Measurements from ENCODE around the gene CCDC60.
A peak's percentile ranks its signal among the peaks of the same experiment; 100 is the strongest.

Gene CCDC60

DNA sequence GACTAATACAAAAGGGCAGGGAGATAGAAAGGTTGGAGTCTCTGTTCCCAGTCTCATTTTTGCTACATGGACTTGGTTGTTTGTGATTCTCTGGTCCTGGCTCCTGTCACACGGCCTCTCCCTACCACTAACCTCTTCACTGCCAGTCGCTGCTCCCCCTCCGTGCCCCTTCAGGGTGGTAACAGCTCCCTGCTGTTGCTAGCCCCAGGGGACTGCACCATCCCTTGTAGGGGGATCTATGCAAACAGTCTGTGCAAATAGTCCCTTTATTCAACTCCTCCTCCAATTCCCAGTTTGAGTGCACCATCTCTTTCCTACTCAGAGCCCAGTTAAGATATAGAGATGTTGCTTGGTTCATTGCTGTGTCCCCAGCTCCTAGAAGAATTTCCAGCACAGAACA lies 51.1 kb downstream of the CCDC60 start:
- no peak for DNase-seq

DNA sequence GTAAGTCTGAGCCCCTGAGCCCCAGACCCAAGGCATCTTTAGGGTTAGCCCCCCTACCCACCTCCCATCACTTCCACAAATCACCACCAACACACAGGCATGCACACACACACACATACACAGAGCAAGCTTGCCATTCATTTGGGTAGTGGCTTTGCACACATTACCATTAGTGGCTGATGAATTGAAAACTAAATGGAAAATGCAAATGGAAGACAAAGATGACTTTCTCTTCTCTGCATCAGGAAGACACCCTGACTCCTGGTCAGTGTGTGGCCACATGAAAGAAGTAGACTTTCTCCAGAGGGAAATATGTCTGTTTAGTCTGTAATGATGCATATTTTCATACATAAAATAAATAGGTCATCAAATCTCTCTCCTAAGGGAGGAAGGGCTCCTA lies 55.2 kb downstream of the CCDC60 start:
- DNase-seq, result no peak

DNA sequence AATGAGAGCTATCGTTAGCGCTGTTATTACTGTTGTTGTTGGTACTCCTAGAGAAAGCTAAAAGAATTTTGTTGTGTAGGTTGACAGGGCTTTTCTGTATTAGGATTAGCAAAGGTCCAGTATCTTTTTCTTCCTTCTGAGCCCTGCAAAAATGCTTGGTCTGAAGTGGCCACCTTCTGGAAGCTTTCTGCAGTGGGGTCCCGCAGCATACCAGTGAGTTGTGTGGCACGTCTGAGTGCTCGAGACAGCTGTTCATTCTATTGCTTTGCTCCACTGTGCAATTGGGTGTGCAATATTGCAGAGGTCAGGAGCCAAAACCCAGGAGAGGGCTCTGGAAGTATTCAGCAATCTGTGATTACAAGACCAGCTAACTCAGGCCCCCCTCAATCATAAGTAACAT lies 57.1 kb downstream of the CCDC60 start:
- DNase-seq, result no peak

DNA sequence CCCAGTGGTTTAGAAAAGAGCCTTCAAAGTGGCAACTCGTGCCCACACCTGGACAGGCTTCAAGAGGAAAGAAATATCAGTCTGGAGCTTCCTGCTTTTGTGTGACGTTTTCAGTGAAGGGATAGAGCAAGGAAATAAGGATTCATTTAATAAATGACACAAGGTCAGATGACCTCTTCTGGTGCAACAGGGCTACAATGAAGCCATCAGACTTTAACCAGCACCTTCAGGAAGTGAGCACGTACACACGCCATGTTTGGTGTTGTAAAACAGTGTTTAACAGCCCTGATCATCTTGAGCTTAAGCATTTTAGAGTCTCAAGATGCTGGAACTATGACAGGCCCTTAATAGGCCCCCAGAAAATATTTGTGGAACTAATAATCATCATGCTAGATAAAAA lies 59.1 kb downstream of the CCDC60 start:
- DNase-seq, result no peak

DNA sequence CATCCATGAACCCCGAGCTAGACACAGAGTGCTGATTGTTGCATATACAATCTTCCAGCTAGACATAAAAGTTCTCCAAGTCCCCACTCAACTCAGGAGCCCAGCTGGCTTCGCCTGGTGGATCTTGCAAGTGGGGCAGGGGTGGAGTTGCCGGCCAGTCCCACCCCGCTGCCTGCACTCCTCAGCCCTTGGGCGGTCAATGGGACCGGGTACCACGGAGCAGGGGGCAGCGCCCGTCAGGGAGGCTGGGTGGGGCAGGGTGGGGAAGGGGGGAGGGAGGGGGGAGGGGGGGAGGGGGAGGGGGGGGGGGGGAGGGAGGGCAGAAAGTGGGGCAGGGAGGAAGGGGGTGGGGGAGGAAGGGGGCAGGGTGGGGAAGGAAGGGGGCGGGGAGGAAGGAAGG lies 63.0 kb downstream of the CCDC60 start:
- DNase-seq, result no peak

DNA sequence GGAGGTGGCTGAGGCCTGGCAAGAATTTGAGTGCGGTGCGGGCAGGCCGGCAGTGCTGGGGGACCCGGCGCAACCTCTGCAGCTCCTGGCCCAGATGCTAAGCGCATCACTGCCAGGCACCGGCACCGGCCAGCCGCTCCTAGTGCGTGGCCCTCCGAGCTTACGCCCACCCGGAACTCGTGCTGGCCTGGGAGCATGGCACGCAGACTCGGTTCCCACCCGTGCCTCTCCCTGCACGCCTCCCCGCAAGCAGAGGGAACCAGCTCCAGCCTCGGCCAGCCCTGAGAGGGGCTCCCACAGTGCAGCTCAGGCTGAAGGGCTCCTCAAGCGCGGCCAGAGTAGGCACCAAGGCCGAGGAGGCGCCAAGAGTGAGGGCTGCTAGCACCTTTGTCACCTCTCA lies 63.7 kb downstream of the CCDC60 start:
- no peak for DNase-seq

DNA sequence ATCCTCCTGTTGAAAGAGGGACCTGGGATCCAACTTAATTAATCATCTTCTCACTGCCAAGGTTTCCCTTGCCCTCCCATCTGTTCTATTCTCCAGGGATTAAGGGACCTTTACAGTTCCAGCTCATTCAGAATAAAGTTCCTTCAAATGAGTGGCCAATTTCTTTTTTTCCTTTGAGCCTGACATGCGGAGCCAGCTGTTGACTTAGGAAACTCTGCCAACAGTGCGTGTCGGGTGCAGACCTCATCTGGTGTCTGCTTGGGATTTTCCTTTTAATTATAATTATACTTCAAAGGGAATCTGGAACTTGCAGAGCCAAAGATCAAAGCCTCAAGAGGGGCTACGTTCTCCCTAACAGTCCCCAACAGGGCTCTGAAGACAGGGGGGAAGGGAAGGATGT lies 64.8 kb downstream of the CCDC60 start:
- no peak for DNase-seq

DNA sequence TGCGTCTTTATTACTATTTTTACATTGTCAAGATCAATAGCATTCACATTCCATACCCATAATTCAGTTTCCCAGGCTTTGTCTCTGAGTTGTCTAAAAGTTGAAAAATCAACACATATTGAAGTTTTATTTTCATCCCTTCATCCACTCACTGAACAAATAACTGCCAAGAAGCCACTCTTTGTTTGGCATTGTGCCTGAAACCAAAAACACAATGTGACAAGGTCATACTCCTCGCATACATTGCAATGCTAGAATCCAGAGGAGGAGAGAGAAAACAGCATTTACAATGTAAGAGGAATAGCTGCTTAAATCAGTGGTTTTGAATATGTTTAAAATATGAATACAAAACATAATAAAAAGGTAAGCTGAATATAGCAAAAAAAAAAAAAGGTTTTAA lies 71.8 kb downstream of the CCDC60 start:
- DNase-seq, result no peak

DNA sequence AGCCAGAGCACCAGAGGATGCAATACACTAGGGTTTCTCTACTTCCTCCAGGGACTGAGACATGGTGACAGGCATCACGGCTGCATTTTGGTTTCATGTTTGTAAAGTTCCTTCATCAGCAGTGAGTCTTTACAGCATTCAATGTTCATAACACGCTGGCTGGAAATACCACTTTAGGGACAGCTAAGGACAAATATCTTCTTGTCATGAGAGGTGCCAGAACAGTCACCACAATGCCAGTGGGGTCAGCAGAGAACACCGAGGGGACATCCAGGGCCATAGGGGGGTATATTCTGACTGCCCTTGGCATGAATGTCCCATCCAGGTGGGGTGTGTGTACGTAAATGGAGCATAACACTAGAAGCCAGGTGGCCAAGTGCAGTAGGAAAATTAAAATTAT lies 72.3 kb downstream of the CCDC60 start:
- no peak for DNase-seq

DNA sequence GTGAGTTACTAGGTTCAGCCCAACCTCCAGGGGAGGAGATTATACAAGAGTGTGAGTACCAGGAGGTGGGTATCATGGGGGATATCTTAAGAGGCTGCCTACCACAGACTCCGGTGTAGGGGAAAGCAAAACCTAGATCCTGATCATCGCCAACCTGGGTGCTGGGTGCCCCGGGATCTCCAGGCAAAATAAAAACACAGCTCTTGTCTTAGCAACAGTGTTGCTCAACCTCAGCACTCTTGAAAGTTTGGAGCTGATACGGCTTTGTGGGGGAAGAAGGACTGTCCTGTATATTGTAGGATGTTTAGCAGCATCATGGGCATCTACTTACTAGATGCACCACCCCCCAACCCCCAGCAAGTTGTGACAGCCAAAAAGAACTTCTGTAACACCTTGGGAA lies 74.5 kb downstream of the CCDC60 start:
- DNase-seq, result no peak

DNA sequence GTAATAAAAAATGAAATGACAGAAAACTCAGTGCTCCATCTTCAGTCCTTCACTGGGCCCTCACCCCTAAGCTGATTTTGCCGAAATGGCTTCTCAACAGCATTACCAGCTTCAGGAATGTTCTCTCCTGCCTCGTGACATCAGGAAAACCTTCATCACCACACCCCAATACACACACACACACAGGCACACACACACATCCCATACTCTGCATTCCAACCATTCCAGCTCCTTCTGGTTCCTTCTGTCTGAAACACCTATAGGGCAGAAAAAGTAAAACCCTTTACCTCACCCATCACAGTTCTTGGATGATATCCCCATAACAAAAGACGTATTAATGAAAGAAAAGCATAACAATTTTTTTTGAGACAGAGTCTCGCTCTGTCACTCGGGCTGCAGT lies 75.9 kb downstream of the CCDC60 start:
- DNase-seq, result no peak

DNA sequence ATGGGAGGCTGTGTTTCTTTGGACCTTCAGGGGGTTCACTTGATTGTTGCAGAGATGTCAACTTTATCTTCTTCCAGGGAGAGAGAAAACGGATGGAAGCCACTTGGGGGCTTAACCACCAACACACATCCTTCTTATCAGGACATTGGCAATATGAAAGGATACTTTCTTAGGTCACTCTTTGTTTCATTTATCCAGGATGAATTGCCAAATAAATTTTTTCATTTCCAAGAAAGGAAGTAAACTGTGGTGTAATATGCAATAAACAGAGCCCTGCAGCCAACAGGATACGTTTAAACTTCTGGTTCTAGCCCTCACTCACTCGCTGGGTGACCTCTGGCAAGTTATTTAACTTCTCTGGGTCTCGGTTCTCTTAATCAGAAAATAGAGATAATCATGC lies 77.8 kb downstream of the CCDC60 start:
- DNase-seq, result no peak

DNA sequence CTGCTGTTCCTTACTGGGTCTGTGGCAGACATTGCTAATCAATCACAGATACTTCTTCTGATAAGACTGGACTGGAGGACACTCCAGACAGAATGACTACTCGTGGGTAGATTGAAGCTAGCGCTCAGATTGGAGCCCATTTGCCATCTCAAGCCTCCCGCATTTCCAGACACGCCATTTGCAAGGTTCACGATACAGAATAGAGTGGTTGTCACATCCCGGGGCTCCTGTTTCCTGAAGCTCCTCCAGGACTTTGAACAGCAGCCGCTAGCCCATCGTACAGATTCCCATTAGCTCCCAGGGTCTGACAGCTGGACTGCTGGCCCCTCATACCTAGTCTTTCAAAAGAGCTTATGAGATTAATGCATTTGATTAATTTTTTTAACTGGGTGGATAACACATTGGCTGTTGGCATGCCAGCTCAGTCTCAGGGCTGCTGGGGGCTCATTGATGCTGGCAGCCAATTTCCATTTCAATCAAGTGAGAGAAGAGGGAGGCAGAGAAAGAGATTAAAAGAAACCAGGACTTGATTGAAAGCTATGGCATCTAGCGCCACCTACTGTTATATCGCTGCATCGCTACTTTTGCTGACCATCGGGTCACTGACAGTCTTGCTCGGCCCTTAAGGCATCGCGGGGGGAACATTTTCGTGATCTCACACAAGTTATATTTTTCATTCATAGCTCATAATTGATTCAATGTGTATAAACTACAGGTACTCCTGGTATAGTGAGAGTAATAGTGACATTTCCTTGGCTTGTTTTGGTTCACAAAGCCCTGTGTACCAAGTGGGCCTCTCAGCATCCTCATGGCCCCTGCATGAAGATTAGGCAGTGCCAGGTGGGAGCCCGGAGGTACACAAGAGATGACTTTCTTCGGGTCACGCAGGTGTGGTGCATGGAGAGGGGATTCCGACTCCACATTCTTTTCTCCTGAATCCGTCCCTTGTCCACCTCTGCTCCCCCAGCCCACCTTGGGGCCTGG lies 78.6 kb downstream of the CCDC60 start:
- DNase-seq, result no peak

DNA sequence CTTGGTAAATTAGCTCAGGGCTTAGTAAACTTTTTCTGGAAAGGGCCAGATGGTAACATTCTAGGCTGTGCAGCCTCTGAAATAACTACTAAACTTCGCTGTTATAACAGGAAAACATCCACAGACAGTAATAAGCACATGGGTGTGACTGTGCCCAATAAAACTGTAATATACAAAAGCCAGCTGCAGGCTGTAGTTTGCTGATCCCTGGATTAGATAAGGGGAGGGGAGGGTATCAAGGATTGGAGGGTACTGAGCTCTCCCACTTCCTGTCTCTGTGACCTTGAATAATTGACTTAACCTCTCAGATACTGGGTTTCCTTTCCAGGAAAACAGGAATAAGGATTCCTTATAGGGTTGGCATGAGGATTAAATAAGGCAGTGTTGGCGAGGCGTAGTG lies 81.2 kb downstream of the CCDC60 start:
- DNase-seq, result no peak

DNA sequence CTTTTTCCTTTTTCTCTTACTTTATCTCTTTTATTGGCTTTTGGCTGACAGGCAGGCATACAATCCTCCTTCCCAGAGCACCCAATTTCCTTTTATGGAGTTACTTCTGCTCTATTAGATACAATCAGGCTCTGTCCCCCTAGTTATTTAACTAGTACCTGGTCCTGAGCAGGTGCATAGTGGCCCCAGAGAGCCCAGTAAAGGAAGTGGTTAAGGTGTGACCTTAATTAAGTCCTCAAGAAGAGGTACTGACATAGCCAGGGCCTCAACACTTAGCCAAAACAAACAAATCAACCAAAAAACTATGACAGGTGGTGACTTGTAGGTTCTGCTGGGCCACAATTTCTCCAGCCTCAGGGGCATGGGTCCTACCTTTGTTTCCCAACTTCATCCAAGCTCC lies 82.9 kb downstream of the CCDC60 start:
- no peak for DNase-seq

DNA sequence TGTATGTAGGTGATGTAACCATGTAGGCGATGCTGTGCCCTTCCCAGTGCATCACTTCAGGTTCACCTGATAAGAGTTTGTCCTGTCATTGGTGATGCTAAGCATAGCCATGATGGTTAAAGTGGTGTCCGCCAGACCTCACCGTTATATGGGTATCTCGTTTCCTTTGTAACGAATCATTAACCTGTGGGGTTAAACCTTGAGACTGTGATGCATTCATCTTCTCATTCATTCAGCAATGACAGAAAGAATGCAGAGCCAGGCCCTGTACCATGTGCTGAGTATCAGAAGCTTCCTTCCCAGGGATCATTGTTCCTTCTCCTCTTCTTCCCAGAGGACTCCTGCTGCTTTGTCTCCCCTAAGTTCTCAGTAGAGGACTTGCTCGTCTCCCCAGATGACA lies 84.9 kb downstream of the CCDC60 start:
- no peak for DNase-seq

DNA sequence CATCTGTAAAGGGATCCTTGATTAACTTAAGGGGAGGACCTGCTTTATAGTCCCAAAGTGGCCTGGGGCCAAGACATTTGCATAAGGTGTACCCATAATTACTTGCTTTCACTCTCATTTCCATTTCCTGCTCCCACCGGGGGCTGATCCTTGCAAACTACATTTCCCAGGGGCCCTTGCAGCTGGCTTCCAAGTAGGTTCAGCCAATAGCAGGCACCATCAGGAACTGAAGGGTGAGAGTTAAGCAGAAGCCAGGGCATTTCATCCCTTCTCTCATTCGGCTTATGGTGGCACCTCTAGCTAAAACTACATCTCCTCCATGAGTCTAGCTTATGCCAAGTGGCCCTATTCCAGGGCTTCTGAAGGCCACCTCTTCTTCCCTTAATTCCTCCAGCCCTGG lies 88.8 kb downstream of the CCDC60 start:
- no peak for DNase-seq

DNA sequence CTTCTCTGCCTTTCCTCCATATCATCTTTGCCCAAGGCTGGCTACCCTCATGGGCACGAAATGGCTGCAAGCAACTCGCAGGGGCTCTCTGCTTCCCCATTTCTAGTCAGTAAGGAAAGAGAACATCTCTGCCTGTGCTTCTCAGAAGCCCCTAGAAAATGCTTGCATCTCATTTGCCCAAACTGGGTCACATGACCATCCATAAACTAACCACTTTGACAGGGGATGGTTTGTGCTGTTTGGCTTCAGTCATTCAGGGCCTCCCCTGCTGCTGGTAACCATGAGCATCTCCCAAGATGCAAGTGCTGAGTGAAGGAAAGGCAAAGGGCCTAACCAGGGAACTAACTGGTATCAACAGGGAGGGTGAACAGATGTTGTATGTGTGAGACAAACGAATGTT lies 91.1 kb downstream of the CCDC60 start:
- no peak for DNase-seq

DNA sequence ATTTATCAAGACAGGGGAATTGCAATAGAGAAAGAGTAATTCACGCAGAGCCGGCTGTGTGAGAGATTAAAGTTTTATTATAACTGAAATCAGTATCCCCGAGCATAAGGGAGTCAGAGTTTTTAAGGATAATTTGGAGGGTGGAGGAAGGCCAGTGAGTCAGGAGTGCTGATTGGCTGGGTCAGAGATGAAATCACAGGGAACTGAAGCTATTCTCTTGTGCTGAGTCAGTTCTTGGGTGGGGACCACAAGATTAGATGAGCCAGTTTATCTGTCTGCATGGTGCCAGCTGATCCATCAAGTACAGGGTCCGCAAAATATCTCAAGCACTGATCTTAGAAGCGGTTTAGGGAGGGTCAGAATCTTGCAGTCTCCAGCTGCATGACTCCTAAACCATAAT lies 96.6 kb downstream of the CCDC60 start:
- DNase-seq, result no peak

DNA sequence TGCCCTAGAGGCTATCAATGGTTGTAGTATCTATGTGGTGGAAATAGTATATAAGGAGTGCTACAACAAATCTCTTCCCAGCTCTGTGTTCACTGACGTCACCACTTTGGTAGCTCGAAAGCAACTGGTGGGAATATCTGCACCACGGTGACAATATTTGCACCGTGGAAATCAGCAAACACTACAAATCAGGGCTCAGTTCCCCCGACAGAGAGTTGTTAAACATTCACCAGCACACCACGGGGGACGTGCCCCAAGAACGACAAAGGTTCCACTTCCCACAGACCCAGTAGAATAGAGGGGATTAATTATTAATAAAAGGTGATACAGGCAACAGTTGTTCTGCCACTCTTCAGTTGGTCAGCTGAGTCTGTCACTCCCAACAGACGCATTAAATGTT lies 98.4 kb downstream of the CCDC60 start:
- no peak for DNase-seq

DNA sequence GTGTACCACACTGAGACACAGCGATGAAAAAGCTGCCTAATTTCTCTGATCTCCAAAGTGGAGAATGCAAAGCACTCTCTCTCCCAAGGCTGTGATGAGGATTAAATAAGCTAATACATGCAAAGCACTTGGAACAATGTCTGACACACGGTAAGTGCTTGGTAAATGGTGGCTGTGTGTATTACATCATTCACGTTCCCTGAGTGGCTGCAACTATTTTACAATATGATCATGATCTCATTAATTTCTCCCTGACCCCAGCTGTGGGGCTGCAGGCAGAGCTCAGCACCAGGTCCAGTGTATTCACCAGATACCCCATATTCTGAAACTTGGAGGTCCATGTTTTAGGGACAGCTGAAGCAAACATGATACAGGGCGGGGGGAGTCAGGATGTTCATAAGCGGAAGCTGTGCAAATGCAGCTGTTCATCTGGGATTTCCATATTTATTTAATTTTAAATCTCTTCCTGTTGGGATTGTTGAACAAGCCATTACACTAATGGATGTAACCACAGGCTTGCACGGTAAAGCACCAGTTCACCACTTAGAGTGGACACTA lies 106.4 kb downstream of the CCDC60 start:
- DNase-seq, result no peak

DNA sequence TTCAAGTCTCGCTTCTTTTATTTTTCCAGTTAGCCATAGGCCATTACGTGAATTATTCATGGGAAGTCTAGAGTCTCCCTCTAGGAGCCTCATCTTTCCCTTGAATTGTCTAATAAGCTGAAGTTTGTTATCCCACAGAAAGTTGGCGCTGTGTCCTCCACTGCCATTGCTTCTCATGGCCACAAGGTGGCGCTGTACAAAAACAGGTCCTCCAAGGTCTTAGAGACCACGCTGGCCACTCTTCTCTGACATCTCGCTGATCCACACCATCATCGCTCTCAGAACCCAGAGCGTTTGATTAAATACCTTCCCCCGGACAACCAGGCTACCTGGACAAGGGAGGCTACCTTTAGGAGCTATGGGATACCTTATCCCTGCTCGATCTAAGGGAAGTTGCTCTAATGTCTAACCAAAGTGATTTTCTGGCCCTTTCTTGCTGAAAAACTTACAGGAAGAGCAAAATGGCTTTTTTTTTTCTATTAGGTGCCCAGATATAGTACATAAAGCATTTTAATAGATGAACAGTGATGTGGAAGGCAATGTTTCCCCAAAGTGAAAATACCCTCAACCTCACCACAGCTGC lies 110.0 kb downstream of the CCDC60 start:
- peak; percentile 26 for DNase-seq

DNA sequence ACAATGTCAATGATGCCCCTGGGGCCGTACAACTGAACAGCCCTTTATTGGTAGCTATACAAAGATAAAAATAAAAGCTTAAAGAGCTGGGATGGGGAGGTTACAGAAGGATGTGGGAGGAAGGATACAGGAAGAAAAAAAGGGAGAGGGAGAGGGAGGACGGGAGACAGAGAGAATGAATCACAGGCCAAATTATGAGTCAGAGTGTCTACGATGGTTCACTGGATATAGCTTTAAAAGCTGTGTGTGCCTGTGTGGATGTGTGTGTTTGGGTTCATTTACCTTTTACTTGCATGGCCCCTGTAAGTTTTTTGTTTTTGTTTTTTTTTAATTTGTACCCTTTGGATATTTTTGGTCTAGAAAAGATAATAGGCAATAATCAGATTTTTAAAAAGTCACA lies 111.9 kb downstream of the CCDC60 start:
- DNase-seq, result no peak

DNA sequence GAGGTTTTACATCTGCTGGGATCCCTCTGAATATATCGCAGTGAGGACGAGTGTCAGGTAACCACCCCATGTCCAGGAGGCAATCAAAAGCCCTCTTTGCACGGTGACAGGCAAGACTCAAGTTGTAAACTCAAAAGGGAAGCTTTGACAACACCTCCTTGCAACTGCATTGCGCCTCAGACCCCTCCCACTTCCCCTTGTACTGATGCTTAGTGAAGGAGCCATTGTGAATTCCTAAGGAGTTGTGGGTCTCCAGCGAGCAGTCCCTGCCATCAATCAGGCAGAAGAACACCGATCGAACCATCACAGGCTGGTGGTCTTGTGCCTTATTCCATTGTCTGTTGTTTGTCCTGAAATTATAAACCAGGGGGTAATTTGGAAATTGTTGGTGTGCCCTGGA lies 112.6 kb downstream of the CCDC60 start:
- no peak for DNase-seq

Data from CD4-positive, alpha-beta T cell treated with Interleukin-4 for 4 hours (primary cell).